Stimulated activated CD4-positive, alpha-beta T cell treated with anti-CD3 and anti-CD28 coated beads, TNF-alpha, amount 100 ng/mL, for 48 hours (primary cell): ENCODE measurements around the gene ATP8B4.
"Not testable (repeated sequence)": the region's sequence is repeated elsewhere in the genome, so short reads cannot be mapped to it uniquely, and the experiment has no call there.

Source experiments
- DNase-seq, 3 donors: peaks; one replicate each; pipeline ENCODE4 v3.0.0-alpha.2; 2020; ENCODE audit warnings: low read depth in 3 of 3

The ATP8B4 gene

DNA sequence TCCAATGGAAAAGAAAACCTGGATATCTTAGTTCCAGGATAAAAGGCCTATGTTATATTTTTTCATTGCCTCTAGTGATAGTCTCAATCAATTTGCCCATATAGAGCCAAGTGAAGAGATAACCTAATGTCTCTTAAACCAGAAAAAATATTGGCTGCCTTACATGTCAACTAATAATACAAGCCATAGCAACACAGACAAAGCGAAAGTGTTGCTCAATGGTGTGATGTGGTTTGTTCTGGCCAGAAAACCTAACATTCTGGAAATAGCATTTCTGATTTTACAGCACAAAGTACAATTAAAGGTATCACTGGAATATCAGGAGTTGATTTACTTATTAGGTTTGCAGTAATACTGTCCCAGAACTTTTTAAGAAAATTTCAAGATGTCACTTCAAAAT lies 101.5 kb downstream of the ATP8B4 start:
- no peak for DNase-seq

DNA sequence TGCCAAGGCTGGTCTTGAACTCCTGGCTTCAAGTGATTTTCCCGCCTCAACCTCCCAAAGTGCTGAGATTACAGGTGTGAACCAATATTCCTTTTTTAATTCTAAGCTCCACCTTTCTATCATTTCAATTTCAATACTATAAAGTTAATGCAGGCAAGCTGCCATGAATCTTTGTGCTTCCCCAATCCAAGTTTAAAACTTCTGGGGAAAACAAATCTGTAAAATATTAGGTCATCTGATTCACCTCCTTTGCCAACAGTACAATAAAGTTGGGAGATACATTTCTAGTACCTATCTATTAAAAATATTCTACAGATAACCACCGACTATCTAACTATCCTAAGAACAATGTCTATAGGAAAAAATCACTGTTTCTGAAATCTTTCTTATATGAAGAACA lies 102.1 kb downstream of the ATP8B4 start:
- no peak for DNase-seq

DNA sequence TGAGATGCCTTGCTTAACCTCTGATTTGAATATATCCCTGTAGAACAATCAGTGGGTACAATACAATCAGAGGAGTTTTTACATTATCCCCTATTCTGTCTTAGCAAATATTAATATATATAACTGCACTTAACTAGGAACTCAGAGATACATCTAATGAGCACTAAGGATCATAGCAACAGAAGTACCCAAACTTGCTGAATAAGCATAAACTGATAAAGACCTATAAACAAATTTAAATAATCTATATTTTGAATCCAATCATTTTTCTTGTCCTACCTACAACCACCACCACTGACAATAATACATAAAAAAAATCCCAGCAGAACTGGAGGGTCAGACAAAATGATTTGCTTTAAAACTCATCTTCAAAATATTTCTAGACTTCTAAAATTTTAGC lies 106.2 kb downstream of the ATP8B4 start:
- DNase-seq: no peak

DNA sequence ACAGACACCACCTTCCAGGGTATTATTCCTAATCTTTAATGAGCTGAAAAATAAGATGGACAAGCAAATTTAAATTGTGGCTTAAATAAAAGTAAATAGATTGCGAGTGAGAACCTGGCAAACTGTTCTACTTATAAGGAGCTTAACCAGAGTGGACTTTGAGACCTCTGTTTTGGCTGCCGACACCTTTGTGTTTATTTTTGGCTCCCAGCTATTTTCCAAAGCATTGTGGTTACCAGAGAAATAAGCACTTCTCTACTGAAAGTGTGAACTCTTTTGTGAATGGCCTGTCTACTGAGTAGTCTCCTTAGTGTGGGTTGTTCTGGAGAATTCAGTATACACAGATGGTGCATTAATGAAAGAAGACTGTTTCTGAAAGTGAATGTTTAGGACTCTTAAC lies 109.4 kb downstream of the ATP8B4 start:
- no peak for DNase-seq

DNA sequence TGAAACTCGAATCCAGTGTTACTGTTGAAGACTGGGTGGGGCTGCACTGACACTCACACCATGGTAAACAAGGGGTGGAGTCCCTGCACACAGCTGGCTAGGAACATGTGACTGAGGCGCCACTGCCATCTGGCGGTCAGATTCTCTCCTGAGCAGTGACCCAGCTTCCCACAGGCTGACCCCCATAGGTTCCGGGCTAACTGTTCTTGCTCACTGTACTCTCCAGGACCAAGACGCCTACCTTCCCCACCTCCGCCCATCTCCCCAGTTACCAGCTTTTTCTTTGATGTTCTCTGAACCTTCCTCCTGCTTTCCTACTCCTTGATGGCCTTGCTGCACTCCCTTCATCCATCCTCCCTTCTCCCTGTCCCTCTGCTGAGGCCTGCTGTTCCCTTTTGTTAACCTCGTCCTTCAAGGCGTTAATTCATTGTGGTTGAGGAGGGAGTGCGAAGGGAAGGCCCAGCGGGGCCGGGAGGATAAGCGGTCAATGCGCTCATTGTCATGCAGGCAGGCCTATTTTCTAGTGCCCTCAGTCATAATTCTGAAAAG lies 115.2 kb downstream of the ATP8B4 start:
- peak; percentile 18 to 41 (median 28) for DNase-seq

DNA sequence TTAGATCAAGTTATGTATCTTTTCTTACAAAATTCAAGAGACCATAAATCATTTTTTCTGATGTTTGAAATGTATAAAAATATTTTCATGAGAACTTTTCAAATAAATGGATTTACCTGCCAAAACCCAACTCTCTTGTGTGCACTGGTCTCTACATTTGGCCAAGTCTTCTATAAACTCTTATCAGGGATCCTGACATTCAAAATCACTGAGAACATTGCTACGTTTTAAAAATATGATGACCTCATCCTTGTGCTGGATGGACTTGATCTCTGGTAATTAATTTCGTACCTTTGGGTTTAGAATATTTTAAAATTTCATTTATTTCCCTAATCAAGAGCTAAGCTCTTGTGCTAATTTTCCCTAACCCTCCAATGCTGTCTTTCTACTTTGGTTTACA lies 127.4 kb downstream of the ATP8B4 start:
- DNase-seq: no peak

DNA sequence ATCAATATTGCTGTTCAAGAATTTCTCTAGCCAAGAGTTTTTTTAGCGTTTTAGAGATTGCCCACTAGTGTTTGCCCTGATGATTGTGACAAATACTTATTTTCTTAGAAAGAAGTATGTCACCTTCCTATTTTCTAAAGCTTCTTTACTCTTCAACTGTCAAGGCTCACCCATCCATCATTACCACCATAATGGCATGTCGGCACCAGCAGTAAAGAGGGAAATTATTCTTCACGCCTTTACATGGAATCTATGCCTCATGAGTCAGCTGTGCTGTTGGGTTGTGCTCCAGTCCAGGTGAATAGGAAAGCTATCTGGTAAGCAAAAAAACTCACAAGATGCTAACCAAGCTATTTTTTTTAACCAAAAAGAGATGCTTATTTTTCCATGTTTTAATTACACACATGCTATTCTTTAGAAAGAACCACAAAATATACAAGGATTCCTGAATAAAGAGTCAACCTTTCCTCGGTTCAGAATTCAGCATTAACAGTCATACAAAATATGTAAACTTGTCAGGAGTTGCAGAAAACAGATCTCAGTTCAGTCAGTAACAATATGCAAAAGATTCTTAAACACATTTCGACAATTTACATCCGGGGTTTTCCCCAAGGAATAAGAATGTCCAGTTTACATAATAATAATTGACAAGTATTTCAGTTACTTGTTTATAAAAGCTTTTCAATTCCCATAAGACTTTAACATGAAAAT lies 128.0 kb downstream of the ATP8B4 start:
- DNase-seq: no peak

DNA sequence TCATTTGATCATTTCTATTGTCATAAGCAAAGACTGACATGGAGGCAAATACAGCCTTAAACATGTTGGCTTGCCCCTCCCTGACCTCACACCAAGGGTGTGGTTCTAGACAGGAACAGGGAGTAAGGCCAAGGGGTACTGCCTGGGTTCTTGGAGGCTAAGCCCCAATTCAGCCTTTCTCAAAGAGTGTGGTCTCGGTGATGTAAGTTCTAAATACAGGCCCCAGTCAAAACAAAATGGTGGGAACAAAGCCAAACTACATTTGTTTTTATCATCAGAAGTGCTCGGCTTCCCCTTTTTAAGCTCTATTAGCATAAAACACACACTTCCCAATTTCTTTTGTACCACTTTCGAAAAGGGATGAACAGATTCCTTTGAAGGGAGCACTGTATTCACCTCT lies 129.5 kb downstream of the ATP8B4 start:
- DNase-seq: no peak

DNA sequence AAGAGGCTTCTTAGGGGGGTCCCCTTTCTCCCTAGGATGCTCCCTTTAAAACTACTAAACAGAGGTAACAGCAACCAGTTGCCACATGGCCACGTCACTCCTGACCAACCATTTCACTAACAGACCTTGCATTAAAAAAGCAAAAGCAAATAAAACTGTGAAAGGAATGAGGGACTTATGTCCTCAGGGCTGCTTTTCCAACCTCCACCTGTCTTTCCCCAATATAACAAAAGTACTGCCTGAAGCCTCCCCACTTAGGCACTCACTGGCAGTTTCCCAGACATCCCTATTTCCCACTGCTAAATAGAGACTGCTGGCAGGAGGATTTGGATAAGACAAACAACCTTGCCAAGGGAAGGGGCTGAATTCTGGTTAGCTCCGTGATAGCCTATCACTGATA lies 130.3 kb downstream of the ATP8B4 start:
- no peak for DNase-seq

DNA sequence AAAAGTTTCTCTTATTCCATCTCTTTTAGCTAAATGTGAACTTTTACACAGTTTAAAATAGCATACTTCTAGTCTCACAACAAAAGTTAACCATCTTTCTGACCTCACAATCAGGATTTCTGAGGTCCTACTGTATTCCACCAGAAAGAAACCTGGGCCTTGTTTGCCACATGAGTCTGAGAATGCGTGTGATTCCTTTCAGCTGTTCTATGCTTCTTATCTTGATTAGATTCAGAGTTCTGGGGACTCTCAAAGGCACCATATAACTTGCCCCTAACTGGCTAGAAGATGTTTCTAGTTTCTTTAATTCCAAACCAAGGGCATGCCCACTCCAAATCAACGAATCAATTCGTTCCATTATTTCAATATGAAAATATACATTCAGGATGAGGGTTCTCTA lies 131.1 kb downstream of the ATP8B4 start:
- DNase-seq: no peak

DNA sequence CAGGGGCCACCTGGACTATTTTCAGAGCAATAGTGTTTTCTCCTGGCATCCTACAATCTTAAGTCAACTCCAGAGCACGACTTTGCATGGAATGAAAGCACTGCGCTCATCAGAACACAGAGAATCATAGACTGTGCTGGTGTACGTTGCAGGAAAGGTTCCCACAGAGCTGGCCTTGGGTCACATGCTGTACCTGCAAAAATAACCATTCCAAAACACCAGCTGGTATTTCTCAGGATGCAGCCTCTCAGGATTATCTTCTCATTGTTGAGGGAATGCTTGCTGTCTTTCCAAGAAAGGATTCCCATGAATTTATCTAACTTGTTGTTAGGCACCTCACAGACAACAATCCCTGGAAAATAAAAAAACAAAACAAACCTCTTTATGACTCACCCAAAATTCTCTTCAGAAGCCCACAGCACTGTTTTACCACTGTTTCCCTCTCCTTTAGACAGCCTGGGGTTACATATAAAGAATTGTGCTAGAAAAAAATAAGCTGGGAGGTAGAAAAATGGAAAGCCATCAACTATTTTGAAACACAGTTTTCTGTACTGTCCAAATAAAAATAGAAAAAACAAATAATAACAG lies 131.7 kb downstream of the ATP8B4 start:
- no peak for DNase-seq

DNA sequence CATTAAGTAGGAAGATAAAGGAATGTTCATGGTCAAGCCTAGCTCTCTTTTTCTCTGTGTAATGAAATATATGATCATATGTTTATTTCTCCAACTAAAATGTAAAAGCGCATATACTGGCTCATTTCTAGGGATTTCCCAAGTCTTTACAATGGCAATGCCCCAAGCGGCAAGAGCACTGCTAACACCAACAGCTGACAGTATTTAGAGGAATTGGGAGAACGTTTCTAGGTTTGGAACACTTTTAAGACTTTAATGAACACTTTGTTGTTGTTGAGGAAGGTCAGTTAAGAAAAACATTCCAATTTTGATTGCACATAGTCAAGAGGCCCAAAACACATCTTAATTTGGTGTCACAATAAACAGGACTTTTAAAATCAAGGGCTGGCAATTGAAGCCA lies 132.7 kb downstream of the ATP8B4 start:
- no peak for DNase-seq

DNA sequence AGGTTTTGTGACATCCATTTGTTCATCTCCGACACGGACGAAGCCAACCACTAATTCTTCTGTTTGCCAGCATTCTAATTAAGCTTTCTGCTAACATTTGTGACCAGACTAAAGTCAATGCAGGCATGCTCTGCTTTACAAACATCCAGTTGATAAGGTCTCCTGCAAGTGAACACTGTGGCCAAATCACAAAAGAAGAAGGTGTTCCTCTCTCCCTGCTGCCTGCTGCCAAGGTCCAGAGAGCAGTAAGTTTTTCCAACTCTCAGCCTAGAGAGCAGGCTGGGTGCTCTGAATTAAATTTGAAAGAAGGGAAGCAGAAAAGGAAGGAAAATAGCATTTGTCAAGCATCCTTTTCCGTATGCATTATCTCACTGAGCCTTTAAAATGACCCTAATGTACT lies 133.6 kb downstream of the ATP8B4 start:
- no peak for DNase-seq

DNA sequence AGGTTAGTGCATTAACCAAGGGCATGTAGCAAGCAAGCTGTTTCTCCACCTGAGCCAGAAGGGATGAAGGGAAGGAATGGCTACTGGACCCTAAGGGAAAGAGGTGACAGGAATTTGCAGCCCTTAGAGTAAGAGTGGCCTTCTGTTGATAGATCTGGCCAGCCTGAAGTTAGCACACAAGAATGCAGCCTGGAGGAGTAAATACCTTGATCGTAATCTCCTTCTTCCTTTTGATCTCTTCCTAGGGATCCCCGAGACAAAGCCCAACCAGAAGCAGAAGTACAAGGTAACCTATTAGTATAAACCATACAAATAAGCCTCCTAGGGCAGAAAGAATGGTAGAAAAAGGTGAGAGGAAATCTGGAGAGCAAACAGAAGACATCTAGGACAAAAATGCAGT lies 134.6 kb downstream of the ATP8B4 start:
- DNase-seq: no peak

DNA sequence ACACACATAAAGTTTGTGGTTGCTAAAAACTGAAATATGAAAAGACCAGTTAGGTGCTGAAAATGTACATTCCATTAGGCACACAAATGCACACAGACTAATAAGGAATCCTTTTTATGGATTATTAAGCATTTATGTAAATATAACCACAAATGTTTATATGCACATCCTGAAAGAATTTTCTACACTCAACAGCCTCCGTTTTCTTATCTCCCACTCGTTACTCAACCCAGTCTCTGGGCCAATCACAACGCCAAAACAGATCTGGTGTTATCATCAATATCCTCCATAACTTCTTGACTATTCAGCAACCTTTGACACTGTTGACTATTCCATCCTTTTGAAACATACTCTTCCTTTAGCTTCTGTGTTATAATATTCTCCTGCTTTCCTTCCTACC lies 136.4 kb downstream of the ATP8B4 start:
- DNase-seq: no peak

DNA sequence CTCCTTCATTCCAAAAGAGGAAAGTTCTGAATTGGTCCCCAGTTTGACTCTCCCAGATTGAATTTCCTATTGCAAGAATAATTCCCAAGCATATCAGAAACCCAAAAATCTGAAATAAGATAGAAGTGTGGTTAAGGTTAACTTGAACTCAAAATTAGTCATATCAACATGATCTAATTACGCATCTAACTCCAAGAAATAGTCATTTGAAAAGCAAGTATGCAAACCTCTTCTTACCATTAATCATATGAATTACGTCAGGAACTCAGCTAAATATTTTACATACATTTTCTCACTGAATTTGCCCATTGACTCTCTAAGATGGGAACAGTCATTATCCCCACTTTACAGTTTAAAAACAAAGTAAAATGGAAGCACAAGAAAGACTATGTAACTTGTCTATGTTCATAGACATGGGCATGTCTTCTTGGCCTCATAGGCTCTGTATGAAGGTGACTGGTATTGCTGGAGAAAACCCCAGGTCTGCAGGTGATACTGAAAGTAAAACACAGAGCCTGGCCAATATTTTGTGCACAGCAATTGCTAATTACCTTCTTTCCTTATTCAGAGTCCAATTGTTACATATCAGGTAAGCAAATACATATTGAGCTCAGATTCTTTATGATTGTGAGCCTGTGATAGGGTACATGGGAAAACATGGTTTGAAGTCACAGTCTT lies 139.2 kb downstream of the ATP8B4 start:
- DNase-seq: no peak

DNA sequence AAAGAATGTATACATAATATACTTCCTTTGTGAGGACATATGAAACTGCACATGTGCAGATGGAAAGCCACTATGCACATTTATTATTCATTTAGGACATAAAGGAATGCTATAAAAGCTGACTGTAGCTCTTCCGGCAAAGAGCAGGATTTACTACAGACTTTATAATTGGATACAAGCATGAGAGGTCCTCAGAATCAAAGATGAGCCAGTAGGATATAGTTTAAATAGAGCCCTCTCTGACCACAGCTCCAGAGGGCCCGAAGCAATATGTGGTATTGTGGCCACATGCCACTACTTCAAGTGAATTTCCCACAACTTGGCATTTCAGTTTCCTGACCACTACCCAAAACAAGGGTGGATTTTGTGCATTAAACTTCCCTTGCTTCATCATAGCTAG lies 140.9 kb downstream of the ATP8B4 start:
- DNase-seq: no peak

DNA sequence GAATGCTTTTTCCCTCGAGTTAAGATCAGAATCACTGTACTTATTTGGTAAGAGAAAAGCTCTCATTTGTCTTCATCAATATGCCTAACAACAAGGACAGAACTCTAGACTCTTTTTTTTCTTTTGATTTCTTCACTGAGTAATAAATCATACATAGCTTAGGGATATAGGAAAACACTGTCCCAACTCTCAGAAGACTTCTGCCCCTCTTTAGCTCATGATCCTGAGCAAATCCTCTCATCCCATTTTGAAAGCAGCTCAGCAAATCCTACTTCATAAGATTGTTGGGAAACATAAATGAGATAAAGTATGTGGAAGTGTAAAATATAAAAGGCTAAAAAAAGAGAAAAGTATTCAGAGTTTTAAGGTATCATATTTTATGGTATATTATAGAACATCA lies 141.7 kb downstream of the ATP8B4 start:
- DNase-seq: no peak

DNA sequence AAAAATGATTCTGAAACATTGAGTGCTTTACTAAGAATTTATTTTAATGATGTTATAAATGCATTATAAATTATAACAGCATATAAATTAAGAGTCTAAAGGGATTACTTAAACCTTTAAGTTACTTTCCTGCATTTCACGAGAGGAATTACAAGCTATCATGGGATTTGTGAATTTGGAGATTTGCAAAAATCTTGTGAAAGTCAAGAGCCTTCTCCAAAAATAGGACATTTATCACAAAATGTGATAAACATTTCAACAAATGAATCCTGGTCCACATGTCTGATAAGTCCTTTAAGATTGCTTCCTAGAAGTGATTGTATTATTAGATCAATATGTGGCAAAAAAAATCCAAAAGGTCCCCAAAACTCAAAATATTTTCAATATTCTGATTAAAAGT lies 154.5 kb downstream of the ATP8B4 start:
- DNase-seq: no peak

DNA sequence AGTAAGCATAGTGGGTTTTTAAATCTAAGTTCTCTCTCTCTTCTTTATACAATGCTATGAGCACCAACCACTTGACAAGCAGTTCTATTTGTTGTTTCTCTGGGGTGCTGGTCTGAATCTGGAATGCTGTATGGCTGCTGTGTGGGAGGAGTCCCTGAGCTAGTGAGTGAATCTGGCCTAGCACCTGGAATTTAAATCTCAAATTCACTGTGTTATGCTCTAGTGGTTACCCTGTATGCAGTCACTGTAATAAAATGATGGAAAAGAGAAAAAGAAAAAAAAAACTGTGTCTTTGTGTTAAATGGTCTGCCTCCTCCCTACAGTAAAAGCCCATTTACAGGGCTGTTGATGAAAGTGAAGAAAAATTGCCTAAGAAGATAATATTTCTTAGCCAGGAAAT lies 155.0 kb downstream of the ATP8B4 start:
- DNase-seq: no peak

DNA sequence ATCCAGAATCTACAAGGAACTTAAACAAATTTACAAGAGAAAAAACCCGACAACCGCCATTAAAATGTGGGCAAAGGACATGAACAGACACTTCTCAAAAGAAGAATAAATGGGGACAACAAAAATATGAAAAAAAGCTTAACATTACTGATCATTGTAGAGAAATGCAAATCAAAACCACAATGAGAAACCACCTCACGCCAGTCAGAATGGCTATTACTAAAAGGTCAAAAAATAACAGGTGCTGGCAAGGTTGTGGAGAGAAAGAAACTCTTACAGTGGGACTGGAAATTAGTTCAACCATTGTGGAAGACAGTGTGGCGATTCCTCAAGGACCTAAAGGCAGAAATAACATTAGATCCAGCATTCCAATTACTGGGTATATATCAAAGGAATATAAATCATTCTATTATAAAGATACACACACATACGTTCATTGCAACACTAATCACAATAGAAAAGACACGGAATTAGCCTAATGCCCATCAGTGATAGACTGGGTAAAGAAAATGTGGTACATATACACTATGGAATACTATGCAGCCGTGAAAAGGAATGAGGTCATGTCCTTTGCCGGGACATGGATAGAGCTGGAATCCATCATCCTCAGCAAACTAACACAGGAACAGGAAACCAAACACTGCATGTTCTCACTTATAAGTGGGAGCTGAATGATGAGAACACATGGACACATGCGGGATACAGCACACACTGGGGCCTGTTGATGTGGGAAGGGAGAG lies 155.8 kb downstream of the ATP8B4 start:
- not testable (repeated sequence) for DNase-seq

DNA sequence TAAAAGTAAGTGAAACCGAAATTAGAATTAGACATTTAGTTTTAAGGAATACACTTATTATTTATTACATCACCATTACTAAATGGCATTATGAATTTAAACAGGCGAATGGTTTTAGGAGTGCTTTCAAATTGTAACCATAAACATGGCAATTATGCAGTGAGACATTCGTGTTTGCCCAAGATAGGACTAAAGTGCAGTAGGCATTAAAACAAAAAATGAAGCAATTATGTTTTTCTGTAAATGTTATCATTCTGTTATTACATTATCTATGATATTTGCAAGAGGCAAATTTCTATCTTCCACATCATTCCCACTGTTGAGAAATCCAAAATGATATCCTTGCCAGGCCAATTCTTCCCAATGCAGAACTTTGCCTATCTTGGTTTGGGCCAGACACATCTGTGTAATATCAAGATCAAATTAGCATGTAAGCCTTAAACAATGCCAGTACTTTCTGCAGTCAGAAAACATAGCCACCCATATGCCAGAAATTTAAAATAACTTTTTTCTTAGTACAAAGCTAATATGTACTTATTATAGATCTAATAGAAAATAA lies 156.9 kb downstream of the ATP8B4 start:
- DNase-seq: no peak
